IMR-90 (cell line): ENCODE measurements around the gene KIFBP. TPM values are rescaled to one million over a fixed set of nuclear protein-coding genes. Genes with fewer than 3 reads are reported as not detected.

Experiments used
- ATAC-seq: fragments of 200-7000 bp; cut with Tn5 transposase; 2 replicates; pipeline ENCODE4 v1.9.1; 2020; ENCODE audit warnings: low read depth, mild to moderate bottlenecking, moderate library complexity
- BruUV-seq: library from RNA; stranded (reverse); fragments of 400-500 nt; replicated peaks from 2 replicates; lab custom pipeline; 2021; lab: Mats Ljungman, UMichigan
- CTCF ChIA-PET: fragments of 300-600 bp; formaldehyde crosslinking; extraction: SDS; loops from one replicate; lab custom pipeline; 2021; ENCODE audit warnings: antibody characterized with exemption; lab: Yijun Ruan, JAX
- POLR2A ChIA-PET: fragments of 300-600 bp; sonication (Branson Sonifier 250); formaldehyde crosslinking; loops from one replicate; lab custom pipeline; 2022; ENCODE audit warnings: antibody characterized with exemption; ENCODE audit not compliant: unreplicated experiment; lab: Charles Lee
- DNase-seq: peaks from one replicate; pipeline ENCODE4 v3.0.0; 2013
- H2AFZ ChIP-seq: replicated peaks from 2 replicates; pipeline ENCODE3; 2013; ENCODE audit warnings: low read length, mild to moderate bottlenecking; ENCODE audit not compliant: poor library complexity
- H2AK5ac ChIP-seq: 2 replicates; pipeline ENCODE4 v1.6.1; 2013; ENCODE audit warnings: low read depth, low read length, inconsistent platforms
- H2AK9ac ChIP-seq: replicated peaks from 2 replicates; pipeline ENCODE3; 2013; ENCODE audit warnings: mild to moderate bottlenecking, low read depth, low read length, moderate library complexity; ENCODE audit not compliant: poor library complexity
- H2BK120ac ChIP-seq: 2 replicates; pipeline ENCODE4 v1.6.1; 2013; ENCODE audit warnings: low read depth, low read length, inconsistent platforms
- H2BK15ac ChIP-seq: 3 replicates; pipeline ENCODE4 v1.6.1; 2013; ENCODE audit warnings: low read depth, low read length, inconsistent platforms
- H2BK20ac ChIP-seq: 2 replicates; pipeline ENCODE4 v1.6.1; 2013; ENCODE audit warnings: low read depth, mild to moderate bottlenecking, inconsistent platforms, low read length, moderate library complexity
- H2BK5ac ChIP-seq: 2 replicates; pipeline ENCODE4 v1.6.1; 2013; ENCODE audit warnings: mild to moderate bottlenecking, low read depth, low read length, inconsistent platforms; ENCODE audit not compliant: poor library complexity, severe bottlenecking
- H3K14ac ChIP-seq: replicated peaks from 2 replicates; pipeline ENCODE4 v1.6.1; 2013; ENCODE audit warnings: low read depth, low read length, inconsistent platforms
- H3K18ac ChIP-seq: 2 replicates; pipeline ENCODE4 v1.6.1; 2013; ENCODE audit warnings: low read depth, low read length, control low read depth
- H3K23ac ChIP-seq: 2 replicates; pipeline ENCODE4 v1.6.1; 2013; ENCODE audit warnings: low read depth, low read length, inconsistent platforms
- H3K27ac ChIP-seq: 2 replicates; pipeline ENCODE4 v1.5.1; 2013; ENCODE audit warnings: mild to moderate bottlenecking, control low read depth, low read length; ENCODE audit not compliant: insufficient read depth
- H3K27me3 ChIP-seq: 2 replicates; pipeline ENCODE4 v1.6.1; 2013; ENCODE audit warnings: low read length; ENCODE audit not compliant: control insufficient read depth, insufficient read depth
- H3K36me3 ChIP-seq: 2 replicates; pipeline ENCODE4 v1.6.1; 2013; ENCODE audit warnings: low read length, mixed read lengths; ENCODE audit not compliant: control insufficient read depth, insufficient read depth
- H3K4ac ChIP-seq: 2 replicates; pipeline ENCODE4 v1.6.1; 2013; ENCODE audit warnings: low read depth, low read length, inconsistent platforms
- H3K4me1 ChIP-seq: 2 replicates; pipeline ENCODE4 v1.6.1; 2013; ENCODE audit warnings: low read length, mixed read lengths; ENCODE audit not compliant: control insufficient read depth, insufficient read depth
- H3K4me2 ChIP-seq: 2 replicates; pipeline ENCODE4 v1.6.1; 2013; ENCODE audit warnings: low read depth, mild to moderate bottlenecking, control low read depth, low read length, moderate library complexity
- H3K4me3 ChIP-seq: 2 replicates; pipeline ENCODE4 v1.5.1; 2013; ENCODE audit warnings: low read depth, mild to moderate bottlenecking, control low read depth, low read length, moderate library complexity; ENCODE audit not compliant: insufficient read depth
- H3K56ac ChIP-seq: 2 replicates; pipeline ENCODE4 v1.6.1; 2013; ENCODE audit warnings: low read length, inconsistent platforms; ENCODE audit not compliant: insufficient read depth; ENCODE audit errors: extremely low read depth
- H3K79me1 ChIP-seq, 2 experiments: 2 replicates each; pipeline ENCODE4 v1.6.1; 2013; ENCODE audit warnings: low read length in 2 of 2, inconsistent platforms in 1 of 2, low read depth in 1 of 2
- H3K9ac ChIP-seq: 2 replicates; pipeline ENCODE4 v1.6.1; 2013; ENCODE audit warnings: low read depth, low read length, control low read depth
- H3K9me1 ChIP-seq: 2 replicates; pipeline ENCODE4 v1.6.1; 2013; ENCODE audit warnings: low read length, inconsistent platforms; ENCODE audit not compliant: insufficient read depth
- H3K9me3 ChIP-seq: 2 replicates; pipeline ENCODE4 v1.6.1; 2013; ENCODE audit warnings: low read length; ENCODE audit not compliant: control insufficient read depth, insufficient read depth
- H4K20me1 ChIP-seq: 2 replicates; pipeline ENCODE4 v1.6.1; 2013; ENCODE audit warnings: low read length, inconsistent platforms; ENCODE audit not compliant: insufficient read depth
- H4K5ac ChIP-seq: 2 replicates; pipeline ENCODE4 v1.6.1; 2013; ENCODE audit warnings: mild to moderate bottlenecking, low read depth, low read length, control low read depth
- H4K8ac ChIP-seq, 2 experiments: 2 replicates each; pipeline ENCODE4 v1.6.1; 2013; ENCODE audit warnings: low read depth in 2 of 2, low read length in 2 of 2, control low read depth in 1 of 2, inconsistent platforms in 1 of 2
- H4K91ac ChIP-seq: 2 replicates; pipeline ENCODE4 v1.6.1; 2013; ENCODE audit warnings: low read depth, low read length, inconsistent platforms; ENCODE audit not compliant: insufficient read depth
- BHLHE40 ChIP-seq: fragments of 150-350 bp; IDR thresholded peaks from 2 replicates; pipeline ENCODE4 v1.6.1; 2016; ENCODE audit warnings: mild to moderate bottlenecking, low read depth, low read length
- CEBPB ChIP-seq: IDR thresholded peaks from 2 replicates; pipeline ENCODE4 v1.6.1; 2012; ENCODE audit warnings: low read depth, low read length, improper control_type of control experiment
- CHD1 ChIP-seq: IDR thresholded peaks from 2 replicates; pipeline ENCODE4 v1.6.1; 2012; ENCODE audit warnings: low read depth, low read length, improper control_type of control experiment
- FOS ChIP-seq: fragments of 150-350 bp; IDR thresholded peaks from 2 replicates; pipeline ENCODE4 v1.6.1; 2016; ENCODE audit warnings: low read depth, low read length
- MAFK ChIP-seq: IDR thresholded peaks from 2 replicates; pipeline ENCODE4 v1.6.1; 2012; ENCODE audit warnings: low read depth, low read length, improper control_type of control experiment
- MAZ ChIP-seq: IDR thresholded peaks from 2 replicates; pipeline ENCODE4 v1.6.1; 2012; ENCODE audit warnings: low read depth, mild to moderate bottlenecking, low read length, improper control_type of control experiment, moderate library complexity, borderline replicate concordance
- MXI1 ChIP-seq: IDR thresholded peaks from 2 replicates; pipeline ENCODE4 v1.6.1; 2012; ENCODE audit warnings: low read depth, mild to moderate bottlenecking, low read length, moderate library complexity, borderline replicate concordance
- NFE2L2 ChIP-seq: fragments of 150-350 bp; IDR thresholded peaks from 2 replicates; pipeline ENCODE4 v1.6.1; 2016; ENCODE audit warnings: low read depth, mild to moderate bottlenecking, low read length
- POLR2A ChIP-seq: IDR thresholded peaks from 2 replicates; pipeline ENCODE4 v1.6.1; 2012; ENCODE audit warnings: mild to moderate bottlenecking, low read depth, low read length
- RAD21 ChIP-seq: IDR thresholded peaks from 2 replicates; pipeline ENCODE4 v1.6.1; 2012; ENCODE audit warnings: low read length, improper control_type of control experiment
- RCOR1 ChIP-seq: IDR thresholded peaks from 2 replicates; pipeline ENCODE4 v1.6.1; 2012; ENCODE audit warnings: mild to moderate bottlenecking, low read length, improper control_type of control experiment; ENCODE audit not compliant: insufficient replicate concordance
- RFX5 ChIP-seq: IDR thresholded peaks from 2 replicates; pipeline ENCODE4 v1.8.0; 2012; ENCODE audit warnings: low read depth, mild to moderate bottlenecking, low read length, moderate library complexity
- SMC3 ChIP-seq: fragments of 150-350 bp; IDR thresholded peaks from 2 replicates; pipeline ENCODE4 v1.6.1; 2016; ENCODE audit warnings: low read depth, mild to moderate bottlenecking, antibody characterized with exemption, low read length, moderate library complexity
- WGBS, 2 experiments: methylation state at CpG; one replicate each; pipeline versions ENCODE4 v1.1.5 to v1.1.7; 2013; ENCODE audit warnings: missing lambda C conversion rate in 2 of 2; ENCODE audit not compliant: insufficient read length in 1 of 2; ENCODE audit errors: extremely low coverage in 2 of 2; 5-methylcytosine and 5-hydroxymethylcytosine counted together
- dilution Hi-C: fragments of 300-500 bp; cut with HindIII; formaldehyde crosslinking; loops from one replicate; pipeline ENCODE4 v1.14.3; 2018; ENCODE audit warnings: low sequenced_read_pairs; ENCODE audit not compliant: unreplicated experiment
- in situ Hi-C: fragments of 300-500 bp; cut with MboI; formaldehyde crosslinking; loops from 3 replicates; pipeline ENCODE4 v1.14.3; 2019; ENCODE audit warnings: low sequenced_read_pairs, inconsistent platforms, mixed read lengths
- intact Hi-C: fragments of 100-400 bp; cut with micrococcal nuclease; formaldehyde crosslinking; loops from 2 replicates; pipeline ENCODE4 v1.10.0; 2022
- polyA plus RNA-seq, 3 experiments: library from polyadenylated mRNA; depleted of rRNA; stranded (reverse); fragments of >200 nt; gene quantifications; 2 replicates each; pipeline ENCODE4 v1.2.3, GENCODE V29; 2012; ENCODE audit warnings: low replicate concordance in 1 of 3
- total RNA-seq: library from RNA; depleted of rRNA; stranded (reverse); fragments of >200 nt; gene quantifications from 2 replicates; pipeline ENCODE4 v1.2.3, GENCODE V29; 2012
- TF ChIP-seq, protein P1 (sequence below): fragments of 150-350 bp; IDR thresholded peaks from 2 replicates; pipeline ENCODE4 v1.6.1; 2016; ENCODE audit warnings: low read depth, mild to moderate bottlenecking, low read length, moderate library complexity, borderline replicate concordance
- TF ChIP-seq, protein P2 (sequence below): conservative IDR thresholded peaks from 2 replicates; pipeline ENCODE4 v1.5.1; 2012; ENCODE audit warnings: mild to moderate bottlenecking, low read depth, low read length, improper control_type of control experiment
- TF ChIP-seq, protein P3 (sequence below): fragments of 150-350 bp; IDR thresholded peaks from 2 replicates; pipeline ENCODE4 v1.6.1; 2017; ENCODE audit warnings: mild to moderate bottlenecking, antibody characterized with exemption, low read length, low read depth

The KIFBP gene
- total and polyA plus RNA-seq, 2 of the 4 experiments (the other 2 are of a cell fraction) = 30.6 to 51.3 TPM

DNA sequence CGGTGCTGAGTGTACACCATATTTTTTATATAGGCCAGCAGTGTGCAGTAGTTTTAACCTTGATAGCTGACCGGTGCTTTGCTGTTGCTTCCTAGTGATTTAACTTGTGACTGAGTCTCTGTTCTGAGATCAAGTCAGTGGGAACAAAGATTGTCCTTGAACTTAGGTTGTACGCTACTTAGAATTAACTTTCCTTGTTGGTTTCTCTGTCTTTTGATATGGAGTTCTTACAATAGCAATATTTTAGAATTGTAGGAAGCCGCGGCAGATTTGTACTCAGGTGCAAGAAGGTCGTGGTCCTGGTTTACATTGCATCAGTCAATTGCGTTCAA lies 31.4 kb upstream of the KIFBP start:
- Histone ChIP-seq H3K14ac (peak overlapping the region; percentile 62; the same call in 1 of the 2 replicates), H2BK20ac (peak overlapping the region; percentile 34; the same call in 1 of the 2 replicates), H4K20me1 (peaks cover 40% of the 10 kb centered on the region), H3K79me1 (peaks cover 2 to 31% of the 10 kb centered on the region in 2 experiments), H3K56ac (no peak overlapping the region), H3K9ac (peak overlapping the region; percentile 1; the same call in 1 of the 2 replicates), H3K9me3 (no peaks in the 10 kb centered on the region), H3K27me3 (no peaks in the 10 kb centered on the region), H3K4me3 (peak overlapping the region; percentile 68), H4K8ac (peak overlapping the region; percentile 2 to 52; a peak in 3 of 4 replicates), H3K23ac (peak overlapping the region; percentile 13), H3K18ac (no peak overlapping the region), H3K36me3 (peaks cover 4% of the 10 kb centered on the region), H2BK15ac (no peak overlapping the region), H2BK120ac (no peak overlapping the region), H3K4me2 (peak overlapping the region; percentile 83), H4K91ac (no peak overlapping the region), H2AFZ (no peak overlapping the region), H3K4ac (peak overlapping the region; percentile 13; the same call in 1 of the 2 replicates), H2AK9ac (peak overlapping the region; percentile 66), H3K9me1 (no peaks in the 10 kb centered on the region), H2BK5ac (peak overlapping the region; percentile 58), H3K27ac (no peak overlapping the region), H3K4me1 (peaks cover 3% of the 10 kb centered on the region), H2AK5ac (no peak overlapping the region), H4K5ac (no peak overlapping the region)
- ATAC-seq (no peak), DNase-seq (no peak)
- intact Hi-C loops = no loop called here
- TSS peak; percentile 42 for BruUV-seq
- dilution Hi-C loops = no loop called here
- no CpG with 5 or more reads among the region's 7 CpGs for WGBS, 2 experiments
- POLR2A ChIA-PET = no interaction called here
- in situ Hi-C loops = no loop called here
- CTCF ChIA-PET = no interaction called here
- no peak for TF ChIP-seq BHLHE40
- no peak for TF ChIP-seq RCOR1
- no peak for TF ChIP-seq RAD21
- TF ChIP-seq CEBPB = no peak
- no peak for TF ChIP-seq MAFK
- TF ChIP-seq POLR2A = no peak
- no peak for TF ChIP-seq RFX5
- TF ChIP-seq SMC3 = no peak
- no peak for TF ChIP-seq MXI1
- no peak for TF ChIP-seq FOS
- TF ChIP-seq, protein P1, sequence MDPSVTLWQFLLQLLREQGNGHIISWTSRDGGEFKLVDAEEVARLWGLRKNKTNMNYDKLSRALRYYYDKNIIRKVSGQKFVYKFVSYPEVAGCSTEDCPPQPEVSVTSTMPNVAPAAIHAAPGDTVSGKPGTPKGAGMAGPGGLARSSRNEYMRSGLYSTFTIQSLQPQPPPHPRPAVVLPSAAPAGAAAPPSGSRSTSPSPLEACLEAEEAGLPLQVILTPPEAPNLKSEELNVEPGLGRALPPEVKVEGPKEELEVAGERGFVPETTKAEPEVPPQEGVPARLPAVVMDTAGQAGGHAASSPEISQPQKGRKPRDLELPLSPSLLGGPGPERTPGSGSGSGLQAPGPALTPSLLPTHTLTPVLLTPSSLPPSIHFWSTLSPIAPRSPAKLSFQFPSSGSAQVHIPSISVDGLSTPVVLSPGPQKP = no peak
- no peak for TF ChIP-seq CHD1
- TF ChIP-seq NFE2L2 = no peak
- TF ChIP-seq, protein P2, sequence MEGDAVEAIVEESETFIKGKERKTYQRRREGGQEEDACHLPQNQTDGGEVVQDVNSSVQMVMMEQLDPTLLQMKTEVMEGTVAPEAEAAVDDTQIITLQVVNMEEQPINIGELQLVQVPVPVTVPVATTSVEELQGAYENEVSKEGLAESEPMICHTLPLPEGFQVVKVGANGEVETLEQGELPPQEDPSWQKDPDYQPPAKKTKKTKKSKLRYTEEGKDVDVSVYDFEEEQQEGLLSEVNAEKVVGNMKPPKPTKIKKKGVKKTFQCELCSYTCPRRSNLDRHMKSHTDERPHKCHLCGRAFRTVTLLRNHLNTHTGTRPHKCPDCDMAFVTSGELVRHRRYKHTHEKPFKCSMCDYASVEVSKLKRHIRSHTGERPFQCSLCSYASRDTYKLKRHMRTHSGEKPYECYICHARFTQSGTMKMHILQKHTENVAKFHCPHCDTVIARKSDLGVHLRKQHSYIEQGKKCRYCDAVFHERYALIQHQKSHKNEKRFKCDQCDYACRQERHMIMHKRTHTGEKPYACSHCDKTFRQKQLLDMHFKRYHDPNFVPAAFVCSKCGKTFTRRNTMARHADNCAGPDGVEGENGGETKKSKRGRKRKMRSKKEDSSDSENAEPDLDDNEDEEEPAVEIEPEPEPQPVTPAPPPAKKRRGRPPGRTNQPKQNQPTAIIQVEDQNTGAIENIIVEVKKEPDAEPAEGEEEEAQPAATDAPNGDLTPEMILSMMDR = no peak
- TF ChIP-seq, protein P3, sequence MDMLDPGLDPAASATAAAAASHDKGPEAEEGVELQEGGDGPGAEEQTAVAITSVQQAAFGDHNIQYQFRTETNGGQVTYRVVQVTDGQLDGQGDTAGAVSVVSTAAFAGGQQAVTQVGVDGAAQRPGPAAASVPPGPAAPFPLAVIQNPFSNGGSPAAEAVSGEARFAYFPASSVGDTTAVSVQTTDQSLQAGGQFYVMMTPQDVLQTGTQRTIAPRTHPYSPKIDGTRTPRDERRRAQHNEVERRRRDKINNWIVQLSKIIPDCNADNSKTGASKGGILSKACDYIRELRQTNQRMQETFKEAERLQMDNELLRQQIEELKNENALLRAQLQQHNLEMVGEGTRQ = no peak
- no peak for TF ChIP-seq MAZ
